Measurements from ENCODE around the gene CAB39.
A peak's percentile ranks its signal among the peaks of the same experiment; 100 is the strongest.

CAB39 gene

GRCh38 chr2:230706966-230707365 is 5.7 kb upstream of the CAB39 start:
- no peak overlapping the region for H3K4me3 ChIP-seq (ENCODE audit: low read depth, low read length)
- TF ChIP-seq CTCF (IDR thresholded peaks at IDR 0.05; ENCODE audit: low read depth, low read length) = no peak
- no peak for DNase-seq (ENCODE audit: low read depth, low spot score)
- in situ Hi-C loops (cut with HindIII; ENCODE audit: low sequenced_read_pairs) = no loop called here

- in situ Hi-C loops (cut with HindIII; ENCODE audit: low sequenced_read_pairs) = no loop called here
- no peak overlapping the region for H3K4me3 ChIP-seq (ENCODE audit: low read depth, low read length)
- no peak for DNase-seq (ENCODE audit: low read depth, low spot score)
- no peak for TF ChIP-seq CTCF (IDR thresholded peaks at IDR 0.05; ENCODE audit: low read depth, low read length)
Observed at GRCh38 chr2:230708204-230708603, 4.4 kb upstream of the CAB39 start.

- DNase-seq (ENCODE audit: low read depth, low spot score) = no peak
- no peak for TF ChIP-seq CTCF (IDR thresholded peaks at IDR 0.05; ENCODE audit: low read depth, low read length)
- H3K4me3 ChIP-seq (ENCODE audit: low read depth, low read length) = no peak overlapping the region
- in situ Hi-C loops (cut with HindIII; ENCODE audit: low sequenced_read_pairs) = no loop called here
Observed at GRCh38 chr2:230711224-230711623, 1.4 kb upstream of the CAB39 start.

- no peak for TF ChIP-seq CTCF (IDR thresholded peaks at IDR 0.05; ENCODE audit: low read depth, low read length)
- DNase-seq (ENCODE audit: low read depth, low spot score) = no peak
- peak overlapping the region; percentile 82 for H3K4me3 ChIP-seq (ENCODE audit: low read depth, low read length)
- in situ Hi-C loops (cut with HindIII; ENCODE audit: low sequenced_read_pairs) = no loop called here
Observed at GRCh38 chr2:230713331-230714135, 891 bp downstream of the CAB39 start.

GRCh38 chr2:230714136-230714480 is 1.5 kb downstream of the CAB39 start:
- in situ Hi-C loops (cut with HindIII; ENCODE audit: low sequenced_read_pairs) = no loop called here
- peak; percentile 81 for DNase-seq (ENCODE audit: low read depth, low spot score)
- peak overlapping the region; percentile 82 for H3K4me3 ChIP-seq (ENCODE audit: low read depth, low read length)
- TF ChIP-seq CTCF (IDR thresholded peaks at IDR 0.05; ENCODE audit: low read depth, low read length) = no peak

- H3K4me3 ChIP-seq (ENCODE audit: low read depth, low read length) = no peak overlapping the region
- peak; percentile 47 for DNase-seq (ENCODE audit: low read depth, low spot score)
- in situ Hi-C loops (cut with HindIII; ENCODE audit: low sequenced_read_pairs) = no loop called here
- TF ChIP-seq CTCF (IDR thresholded peaks at IDR 0.05; ENCODE audit: low read depth, low read length) = no peak
Observed at GRCh38 chr2:230715201-230715600, 2.6 kb downstream of the CAB39 start.
